Stomach (tissue), 4 donors: Measurements from ENCODE around the gene FAM9A.

Experiments used
- POLR2AphosphoS5 ChIP-seq, 3 donors: sonication (generic); formaldehyde crosslinking; IDR thresholded peaks; one replicate each; pipeline ENCODE4 v1.6.1; 2016; ENCODE audit warnings: antibody characterized with exemption in 3 of 3
- TF ChIP-seq, protein P1 (sequence below), 7 experiments: fragments of 450-650 bp in 4 of 7; fragments of 200-600 bp in 3 of 7; sonication (generic) in 3 of 7; IDR thresholded peaks; one replicate each; pipeline ENCODE4 v1.5.1; 2016 to 2019; ENCODE audit warnings: antibody characterized with exemption in 7 of 7, control low read depth in 2 of 7, mild to moderate bottlenecking in 1 of 7

- TF ChIP-seq POLR2AphosphoS5 (IDR thresholded peaks at IDR 0.05) = no peak
- TF ChIP-seq, protein P1, sequence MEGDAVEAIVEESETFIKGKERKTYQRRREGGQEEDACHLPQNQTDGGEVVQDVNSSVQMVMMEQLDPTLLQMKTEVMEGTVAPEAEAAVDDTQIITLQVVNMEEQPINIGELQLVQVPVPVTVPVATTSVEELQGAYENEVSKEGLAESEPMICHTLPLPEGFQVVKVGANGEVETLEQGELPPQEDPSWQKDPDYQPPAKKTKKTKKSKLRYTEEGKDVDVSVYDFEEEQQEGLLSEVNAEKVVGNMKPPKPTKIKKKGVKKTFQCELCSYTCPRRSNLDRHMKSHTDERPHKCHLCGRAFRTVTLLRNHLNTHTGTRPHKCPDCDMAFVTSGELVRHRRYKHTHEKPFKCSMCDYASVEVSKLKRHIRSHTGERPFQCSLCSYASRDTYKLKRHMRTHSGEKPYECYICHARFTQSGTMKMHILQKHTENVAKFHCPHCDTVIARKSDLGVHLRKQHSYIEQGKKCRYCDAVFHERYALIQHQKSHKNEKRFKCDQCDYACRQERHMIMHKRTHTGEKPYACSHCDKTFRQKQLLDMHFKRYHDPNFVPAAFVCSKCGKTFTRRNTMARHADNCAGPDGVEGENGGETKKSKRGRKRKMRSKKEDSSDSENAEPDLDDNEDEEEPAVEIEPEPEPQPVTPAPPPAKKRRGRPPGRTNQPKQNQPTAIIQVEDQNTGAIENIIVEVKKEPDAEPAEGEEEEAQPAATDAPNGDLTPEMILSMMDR (IDR thresholded peaks at IDR 0.05) = no peak
Measured at GRCh38 chrX:8783714-8784098, 17.5 kb downstream of the FAM9A start.
